T-cell (primary cell): ENCODE measurements around the gene OGFOD1. TPM values are rescaled to one million over a fixed set of nuclear protein-coding genes. Genes with fewer than 3 reads are reported as not detected.

Source experiments
- ATAC-seq, 4 experiments: fragments of 200-7000 bp in 3 of 4; fragments of 150-1000 bp in 1 of 4; cut with Tn5 transposase; replicated peaks in 1 of 4; 1 replicate in 3 of 4; 2 replicates in 1 of 4; pipeline ENCODE4 v1.10.0; 2021; ENCODE audit warnings: moderate library complexity in 3 of 4, mild to moderate bottlenecking in 2 of 4, moderate number of reproducible peaks in 1 of 4
- CTCF ChIA-PET, 2 donors: fragments of 300-600 bp; sonication (Branson Sonifier 250); formaldehyde crosslinking; loops; one replicate each; lab custom pipeline; 2022; ENCODE audit warnings: antibody characterized with exemption in 2 of 2; lab: Charles Lee
- POLR2A ChIA-PET, 2 donors: fragments of 300-600 bp; sonication (Branson Sonifier 250); formaldehyde crosslinking; loops; one replicate each; lab custom pipeline; 2022; ENCODE audit warnings: antibody characterized with exemption in 2 of 2; lab: Charles Lee
- DNase-seq, 35 experiments: peaks; one replicate each; pipeline versions ENCODE4 v3.0.0 to v3.0.0-alpha.2; 2013 to 2023
- H3K27ac ChIP-seq: one replicate; pipeline ENCODE4 v1.5.1; 2013; ENCODE audit warnings: low read length
- H3K27me3 ChIP-seq, 2 experiments: replicated peaks in 1 of 2; 1 replicate in 1 of 2; 2 replicates in 1 of 2; pipeline versions ENCODE4 v1.6.1 to v1.7.0; 2013; ENCODE audit warnings: low read length in 1 of 2, mixed read lengths in 1 of 2; ENCODE audit not compliant: control insufficient read depth in 2 of 2, insufficient read depth in 2 of 2; ENCODE audit errors: extremely low read depth in 1 of 2
- H3K36me3 ChIP-seq, 2 donors: 1 replicate in 1 of 2; 2 replicates in 1 of 2; pipeline versions ENCODE4 v1.6.1 to v1.7.0; 2013; ENCODE audit warnings: low read length in 1 of 2; ENCODE audit not compliant: control insufficient read depth in 2 of 2, insufficient read depth in 1 of 2; ENCODE audit errors: extremely low read depth in 1 of 2
- H3K4me1 ChIP-seq, 2 experiments: 1 replicate in 1 of 2; 2 replicates in 1 of 2; pipeline versions ENCODE4 v1.6.1 to v1.7.0; 2013; ENCODE audit warnings: low read length in 2 of 2, mixed read lengths in 1 of 2; ENCODE audit not compliant: insufficient read depth in 2 of 2, control insufficient read depth in 1 of 2; ENCODE audit errors: extremely low read depth in 1 of 2
- H3K4me3 ChIP-seq, 2 donors: 1 replicate in 1 of 2; 2 replicates in 1 of 2; pipeline versions ENCODE4 v1.5.1 to v1.7.0; 2013; ENCODE audit warnings: mild to moderate bottlenecking in 2 of 2, low read length in 1 of 2, moderate library complexity in 1 of 2; ENCODE audit not compliant: control insufficient read depth in 1 of 2; ENCODE audit errors: extremely low read depth in 1 of 2
- H3K9me3 ChIP-seq: 2 replicates; pipeline ENCODE4 v1.7.0; 2013
- H3K27ac Mint-ChIP-seq, 2 donors: one replicate each; pipeline ENCODE4 v1.8.0; 2020 to 2021; ENCODE audit warnings: mild to moderate bottlenecking in 2 of 2, mixed read lengths in 2 of 2
- H3K27me3 Mint-ChIP-seq, 2 donors: one replicate each; pipeline ENCODE4 v1.8.0; 2021 to 2022; ENCODE audit warnings: mixed read lengths in 2 of 2
- H3K36me3 Mint-ChIP-seq: one replicate; pipeline ENCODE4 v1.8.0; 2021; ENCODE audit warnings: mixed read lengths
- H3K4me1 Mint-ChIP-seq, 3 donors: one replicate each; pipeline ENCODE4 v1.8.0; 2020 to 2022; ENCODE audit warnings: mixed read lengths in 3 of 3, mild to moderate bottlenecking in 1 of 3
- H3K4me3 Mint-ChIP-seq, 3 donors: one replicate each; pipeline ENCODE4 v1.8.0; 2020 to 2022; ENCODE audit warnings: mild to moderate bottlenecking in 3 of 3, mixed read lengths in 3 of 3, moderate library complexity in 3 of 3
- H3K9me3 Mint-ChIP-seq, 3 donors: one replicate each; pipeline ENCODE4 v1.8.0; 2020 to 2022; ENCODE audit warnings: mixed read lengths in 3 of 3
- WGBS: methylation state at CpG from one replicate; pipeline ENCODE4 v1.1.5; 2013; ENCODE audit warnings: missing lambda C conversion rate; ENCODE audit not compliant: insufficient coverage; 5-methylcytosine and 5-hydroxymethylcytosine counted together
- total RNA-seq, 35 experiments: library from RNA in 6 of 35; stranded (reverse) in 6 of 35; fragments of 120-200 nt in 1 of 35; gene quantifications; one replicate each; pipeline versions ENCODE4 v1.2.1 to v1.2.4 and lab custom pipeline; 2013 to 2026

Gene OGFOD1
- total RNA-seq, 5 donors from 2014 or later (not counting 1 experiment from before 2014, with no cell fraction given), result 18.1 to 49.9 (median 47.5) TPM

GRCh38 chr16:56447286-56447685, 4.1 kb upstream of the OGFOD1 start:
- H3K27me3 ChIP-seq, result no peaks in the 10 kb centered on the region
- no peak overlapping the region for H3K4me3 ChIP-seq
- no peak for ATAC-seq
- H3K27ac ChIP-seq, result no peak overlapping the region
- peaks cover 44 to 50% (median 45%) of the 10 kb centered on the region in 3 donors for H3K4me1 Mint-ChIP-seq
- CTCF ChIA-PET, result interaction anchor here in 1 of 2 donors (0.5 kb wide), 1 partner anchor 29 kb away, joined by 3 read pairs; no protein-coding TSS in a partner anchor
- H3K4me3 Mint-ChIP-seq, result no peak overlapping the region
- no peak overlapping the region for H3K27ac Mint-ChIP-seq
- no CpG with 5 or more reads among the region's 2 CpGs for WGBS
- DNase-seq, result no peak
- no peaks in the 10 kb centered on the region for H3K9me3 ChIP-seq
- H3K36me3 Mint-ChIP-seq, result peaks cover 28% of the 10 kb centered on the region
- H3K9me3 Mint-ChIP-seq, result no peaks in the 10 kb centered on the region
- peaks cover 0 to 39% of the 10 kb centered on the region in 2 donors for H3K36me3 ChIP-seq
- POLR2A ChIA-PET, result interaction anchor here in 1 of 2 donors (0.6 kb wide), 1 partner anchor 27 kb away, joined by 3 read pairs; no protein-coding TSS in a partner anchor
- no peaks in the 10 kb centered on the region for H3K27me3 Mint-ChIP-seq
- H3K4me1 ChIP-seq, result peaks cover 17 to 18% of the 10 kb centered on the region in 2 experiments

GRCh38 chr16:56448005-56448404, 3.3 kb upstream of the OGFOD1 start:
- H3K27ac Mint-ChIP-seq, result peak overlapping the region in 1 of 2 donors; percentile 48
- no peak overlapping the region for H3K27ac ChIP-seq
- ATAC-seq, result no peak
- H3K36me3 ChIP-seq, result peaks cover 0 to 36% of the 10 kb centered on the region in 2 donors
- no peaks in the 10 kb centered on the region for H3K27me3 ChIP-seq
- peaks cover 21 to 24% of the 10 kb centered on the region in 2 experiments for H3K4me1 ChIP-seq
- H3K4me1 Mint-ChIP-seq, result peaks cover 51 to 56% (median 51%) of the 10 kb centered on the region in 3 donors
- POLR2A ChIA-PET, result no interaction called here
- no peaks in the 10 kb centered on the region for H3K9me3 Mint-ChIP-seq
- no peaks in the 10 kb centered on the region for H3K27me3 Mint-ChIP-seq
- CTCF ChIA-PET, result no interaction called here
- DNase-seq, result no peak
- H3K9me3 ChIP-seq, result no peaks in the 10 kb centered on the region
- no peak overlapping the region for H3K4me3 ChIP-seq
- no peak overlapping the region for H3K4me3 Mint-ChIP-seq
- H3K36me3 Mint-ChIP-seq, result peaks cover 22% of the 10 kb centered on the region

GRCh38 chr16:56450275-56450985, 924 bp upstream of the OGFOD1 start:
- ATAC-seq (peak in 3 of 4 experiments; percentile 42 to 45 (median 42)), DNase-seq (peak in 1 of 35 experiments; percentile 4)
- Histone ChIP-seq H3K36me3 (peaks cover 6 to 30% of the 10 kb centered on the region in 2 donors), H3K4me1 (peaks cover 21 to 24% of the 10 kb centered on the region in 2 experiments), H3K27ac (peak overlapping the region; percentile 50), H3K9me3 (no peaks in the 10 kb centered on the region), H3K4me3 (peak overlapping the region; percentile 87 to 96), H3K27me3 (no peaks in the 10 kb centered on the region)
- Mint-ChIP-seq H3K4me3 (peak overlapping the region; percentile 94 to 98 (median 94)), H3K4me1 (peaks cover 58 to 61% (median 59%) of the 10 kb centered on the region in 3 donors), H3K9me3 (no peaks in the 10 kb centered on the region), H3K27ac (peak overlapping the region; percentile 94 to 95), H3K36me3 (peaks cover 31% of the 10 kb centered on the region), H3K27me3 (no peaks in the 10 kb centered on the region)
- 11% methylated on average over 7 of the region's 18 CpGs for WGBS
- ChIA-PET POLR2A (interaction anchor here in 1 of 2 donors (0.5 to 1.0 kb wide), 5 partner anchors 14 to 1574 kb away, joined by 3 to 7 read pairs (median 4); partner anchors contain the start of genes CIAPIN1 and COQ9), CTCF (interaction anchor here in 1 of 2 donors (0.6 to 1.5 kb wide), 5 partner anchors 23 to 251 kb away, joined by 3 read pairs; no protein-coding TSS in a partner anchor)

- Mint-ChIP-seq H3K27me3 (no peaks in the 10 kb centered on the region), H3K4me3 (peak overlapping the region; percentile 94 to 98 (median 94)), H3K27ac (peak overlapping the region; percentile 94 to 95), H3K4me1 (peaks cover 57 to 65% (median 60%) of the 10 kb centered on the region in 3 donors), H3K9me3 (no peaks in the 10 kb centered on the region), H3K36me3 (peaks cover 38% of the 10 kb centered on the region)
- CTCF ChIA-PET, result interaction anchor here in 1 of 2 donors (0.8 to 1.5 kb wide), 4 partner anchors 26 to 537 kb away, joined by 3 to 4 read pairs (median 3); partner anchors contain the start of gene NLRC5
- H3K4me1 ChIP-seq, result peaks cover 21 to 24% of the 10 kb centered on the region in 2 experiments
- H3K9me3 ChIP-seq, result no peaks in the 10 kb centered on the region
- POLR2A ChIA-PET, result interaction anchor here (0.5 to 1.0 kb wide), 6 partner anchors 8 to 718 kb away, joined by 3 to 6 read pairs (median 4); no protein-coding TSS in a partner anchor
- peak overlapping the region; percentile 87 to 96 for H3K4me3 ChIP-seq
- WGBS, result 11% methylated on average over 20 of the region's 31 CpGs
- peak; percentile 34 to 49 (median 41) for ATAC-seq
- no peaks in the 10 kb centered on the region for H3K27me3 ChIP-seq
- peaks cover 9 to 35% of the 10 kb centered on the region in 2 donors for H3K36me3 ChIP-seq
- H3K27ac ChIP-seq, result peak overlapping the region; percentile 54
- DNase-seq, result peak in 2 of 35 experiments; percentile 3 to 17
Observed at GRCh38 chr16:56451753-56452689, 667 bp downstream of the OGFOD1 start.

- H3K4me3 Mint-ChIP-seq, result no peak overlapping the region
- Histone ChIP-seq H3K4me3 (no peak overlapping the region), H3K36me3 (peaks cover 12 to 68% of the 10 kb centered on the region in 2 donors), H3K27ac (no peak overlapping the region), H3K27me3 (no peaks in the 10 kb centered on the region), H3K4me1 (no peaks in the 10 kb centered on the region), H3K9me3 (no peaks in the 10 kb centered on the region)
- H3K9me3 Mint-ChIP-seq, result no peaks in the 10 kb centered on the region
- H3K36me3 Mint-ChIP-seq, result peaks cover 68% of the 10 kb centered on the region
- DNase-seq, result no peak
- CTCF ChIA-PET, result no interaction called here
- WGBS, result 95% methylated on average over 5 of the region's 6 CpGs
- no peak overlapping the region for H3K27ac Mint-ChIP-seq
- H3K4me1 Mint-ChIP-seq, result peaks cover 16 to 21% (median 18%) of the 10 kb centered on the region in 3 donors
- POLR2A ChIA-PET, result no interaction called here
- no peaks in the 10 kb centered on the region for H3K27me3 Mint-ChIP-seq
- no peak for ATAC-seq
Observed at GRCh38 chr16:56457927-56458470, 6.6 kb downstream of the OGFOD1 start.
